Fibroblast of villous mesenchyme (primary cell): Measurements from ENCODE around the gene HOXA10. TPM values are rescaled to one million over a fixed set of nuclear protein-coding genes. Genes with fewer than 3 reads are reported as not detected.
A peak's percentile ranks its signal among the peaks of the same experiment; 100 is the strongest.

ENCODE experiments used
- DNase-seq: peaks from one replicate; pipeline ENCODE4 v3.0.0-alpha.2; 2010; ENCODE audit warnings: low read depth
- H3K4me3 ChIP-seq: 2 replicates; pipeline ENCODE4 v1.5.1; 2011; ENCODE audit warnings: low read depth, mild to moderate bottlenecking, low read length
- CTCF ChIP-seq: IDR thresholded peaks from 2 replicates; pipeline ENCODE4 v1.5.1; 2012; ENCODE audit warnings: low read depth, mild to moderate bottlenecking, low read length; ENCODE audit not compliant: insufficient read depth
- total RNA-seq: library from RNA; depleted of rRNA; stranded (reverse); fragments of >200 nt; gene quantifications from 2 replicates; pipeline ENCODE4 v1.2.3, GENCODE V29; 2012

Gene HOXA10
- total RNA-seq, 1 donor = 47.1 TPM

GRCh38 chr7:27151341-27151930 lies 22.7 kb downstream of the HOXA10 start:
- DNase-seq = no peak
- no peak for TF ChIP-seq CTCF

GRCh38 chr7:27150568-27151340 lies 23.4 kb downstream of the HOXA10 start:
- peak; percentile 80 for TF ChIP-seq CTCF
- peak overlapping the region; percentile 77 for H3K4me3 ChIP-seq
- peak; percentile 77 for DNase-seq

More at GRCh38 chr7:27151341-27151930, 22.7 kb downstream of the HOXA10 start:
- H3K4me3 ChIP-seq = peak overlapping the region; percentile 77

- DNase-seq = no peak
- no peak for TF ChIP-seq CTCF
- peak overlapping the region; percentile 77 for H3K4me3 ChIP-seq
Observed at GRCh38 chr7:27149842-27150567, 24.1 kb downstream of the HOXA10 start.

GRCh38 chr7:27148756-27149641 lies 25.1 kb downstream of the HOXA10 start:
- DNase-seq = peak; percentile 64
- no peak for TF ChIP-seq CTCF
- peak overlapping the region; percentile 77 for H3K4me3 ChIP-seq

- no peak for TF ChIP-seq CTCF
- peak overlapping the region; percentile 77 for H3K4me3 ChIP-seq
- DNase-seq = peak; percentile 66
Observed at GRCh38 chr7:27148031-27148755, 25.9 kb downstream of the HOXA10 start.
